ENCODE data around the gene SEPTIN2. TPM values are rescaled to one million over a fixed set of nuclear protein-coding genes. Genes with fewer than 3 reads are reported as not detected.

Gene SEPTIN2
- total and polyA plus RNA-seq, 4 donors = 218 to 394 (median 294) TPM

- Histone ChIP-seq H3K9me3 (ENCODE audit: control insufficient read depth, low read length) (no peaks in the 10 kb centered on the region), H3K4me1 (ENCODE audit: control insufficient read depth in 1 of 2, insufficient read depth in 2 of 2, low read length in 2 of 2) (no peaks in the 10 kb centered on the region), H3K36me3 (ENCODE audit: control insufficient read depth in 1 of 2, insufficient read depth in 2 of 2, low read length in 1 of 2) (peaks cover 5 to 9% of the 10 kb centered on the region in 2 donors), H3K4me3 (ENCODE audit: low read length in 2 of 2) (no peak overlapping the region), H3K27ac (ENCODE audit: low read depth in 1 of 2, low read length in 2 of 2) (no peak overlapping the region), H3K27me3 (ENCODE audit: control insufficient read depth in 1 of 2, insufficient read depth in 2 of 2, low read length in 1 of 2) (no peaks in the 10 kb centered on the region)
- intact Hi-C loops (cut with DNase I) = loop anchor here in 1 of 2 donors (5.0 kb wide), 1 partner anchor 33 kb away; the partner anchor contains the start of genes HDLBP and SEPTIN2
- DNase-seq = no peak
- WGBS, 2 donors = 79 to 80% methylated on average over 2 of the region's 2 CpGs
- ATAC-seq (ENCODE audit: low FRiP score) = no peak
Measured at GRCh38 chr2:241350530-241350877, 34.8 kb downstream of the SEPTIN2 start.

GRCh38 chr2:241350878-241351639, 35.3 kb downstream of the SEPTIN2 start:
- no peak overlapping the region for H3K4me3 ChIP-seq (ENCODE audit: low read length in 2 of 2)
- no peaks in the 10 kb centered on the region for H3K4me1 ChIP-seq (ENCODE audit: control insufficient read depth in 1 of 2, insufficient read depth in 2 of 2, low read length in 2 of 2)
- intact Hi-C loops (cut with DNase I) = loop anchor here in 1 of 2 donors (5.0 kb wide), 1 partner anchor 34 kb away; the partner anchor contains the start of genes HDLBP and SEPTIN2
- peaks cover 5 to 7% of the 10 kb centered on the region in 2 donors for H3K36me3 ChIP-seq (ENCODE audit: control insufficient read depth in 1 of 2, insufficient read depth in 2 of 2, low read length in 1 of 2)
- DNase-seq (no peak), ATAC-seq (ENCODE audit: low FRiP score) (no peak)
- H3K9me3 ChIP-seq (ENCODE audit: control insufficient read depth, low read length) = no peaks in the 10 kb centered on the region
- WGBS, 2 donors = 64 to 73% methylated on average over 9 of the region's 9 CpGs
- H3K27ac ChIP-seq (ENCODE audit: low read depth in 1 of 2, low read length in 2 of 2) = no peak overlapping the region
- no peaks in the 10 kb centered on the region for H3K27me3 ChIP-seq (ENCODE audit: control insufficient read depth in 1 of 2, insufficient read depth in 2 of 2, low read length in 1 of 2)

- intact Hi-C loops (cut with DNase I) = loop anchor here in 1 of 2 donors (5.0 kb wide), 1 partner anchor 34 kb away; the partner anchor contains the start of genes HDLBP and SEPTIN2
- H3K27me3 ChIP-seq (ENCODE audit: control insufficient read depth in 1 of 2, insufficient read depth in 2 of 2, low read length in 1 of 2) = no peaks in the 10 kb centered on the region
- H3K36me3 ChIP-seq (ENCODE audit: control insufficient read depth in 1 of 2, insufficient read depth in 2 of 2, low read length in 1 of 2) = peaks cover 2 to 6% of the 10 kb centered on the region in 2 donors
- no peak overlapping the region for H3K4me3 ChIP-seq (ENCODE audit: low read length in 2 of 2)
- H3K27ac ChIP-seq (ENCODE audit: low read depth in 1 of 2, low read length in 2 of 2) = no peak overlapping the region
- no peaks in the 10 kb centered on the region for H3K4me1 ChIP-seq (ENCODE audit: control insufficient read depth in 1 of 2, insufficient read depth in 2 of 2, low read length in 2 of 2)
- H3K9me3 ChIP-seq (ENCODE audit: control insufficient read depth, low read length) = no peaks in the 10 kb centered on the region
- no peak for ATAC-seq (ENCODE audit: low FRiP score)
- no peak for DNase-seq
- 54 to 55% methylated on average over 3 of the region's 3 CpGs for WGBS, 2 donors
Measured at GRCh38 chr2:241351640-241352031, 35.9 kb downstream of the SEPTIN2 start.

DNA sequence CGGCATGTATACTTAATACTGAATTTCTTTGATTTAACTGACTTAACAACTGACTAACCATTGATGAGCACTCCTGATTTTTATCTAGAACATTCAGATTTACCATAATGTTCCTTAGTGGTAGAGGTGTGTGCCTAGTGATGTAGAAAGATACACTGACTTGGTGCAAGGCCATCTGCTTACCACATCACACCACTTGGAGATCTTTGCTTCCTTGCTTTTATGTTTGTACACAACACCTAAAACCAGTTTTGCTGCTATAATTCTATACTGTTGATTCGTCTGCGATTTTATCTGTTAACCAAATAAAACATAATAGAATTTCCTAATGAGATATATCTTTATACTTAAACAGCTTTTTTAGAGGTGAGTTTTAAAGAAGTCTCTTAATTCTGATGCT, 36.5 kb downstream of the SEPTIN2 start:
- no peak overlapping the region for H3K4me3 ChIP-seq (ENCODE audit: low read length in 2 of 2)
- intact Hi-C loops (cut with DNase I) = loop anchor here in 1 of 2 donors (5.0 kb wide), 1 partner anchor 35 kb away; the partner anchor contains the start of genes HDLBP and SEPTIN2
- no peak overlapping the region for H3K27ac ChIP-seq (ENCODE audit: low read depth in 1 of 2, low read length in 2 of 2)
- H3K4me1 ChIP-seq (ENCODE audit: control insufficient read depth in 1 of 2, insufficient read depth in 2 of 2, low read length in 2 of 2) = no peaks in the 10 kb centered on the region
- no peaks in the 10 kb centered on the region for H3K27me3 ChIP-seq (ENCODE audit: control insufficient read depth in 1 of 2, insufficient read depth in 2 of 2, low read length in 1 of 2)
- DNase-seq = no peak
- H3K36me3 ChIP-seq (ENCODE audit: control insufficient read depth in 1 of 2, insufficient read depth in 2 of 2, low read length in 1 of 2) = peaks cover 0 to 6% of the 10 kb centered on the region in 2 donors
- ATAC-seq (ENCODE audit: low FRiP score) = no peak
- no peaks in the 10 kb centered on the region for H3K9me3 ChIP-seq (ENCODE audit: control insufficient read depth, low read length)
- WGBS, 2 donors = 83% methylated on average over 3 of the region's 3 CpGs

DNA sequence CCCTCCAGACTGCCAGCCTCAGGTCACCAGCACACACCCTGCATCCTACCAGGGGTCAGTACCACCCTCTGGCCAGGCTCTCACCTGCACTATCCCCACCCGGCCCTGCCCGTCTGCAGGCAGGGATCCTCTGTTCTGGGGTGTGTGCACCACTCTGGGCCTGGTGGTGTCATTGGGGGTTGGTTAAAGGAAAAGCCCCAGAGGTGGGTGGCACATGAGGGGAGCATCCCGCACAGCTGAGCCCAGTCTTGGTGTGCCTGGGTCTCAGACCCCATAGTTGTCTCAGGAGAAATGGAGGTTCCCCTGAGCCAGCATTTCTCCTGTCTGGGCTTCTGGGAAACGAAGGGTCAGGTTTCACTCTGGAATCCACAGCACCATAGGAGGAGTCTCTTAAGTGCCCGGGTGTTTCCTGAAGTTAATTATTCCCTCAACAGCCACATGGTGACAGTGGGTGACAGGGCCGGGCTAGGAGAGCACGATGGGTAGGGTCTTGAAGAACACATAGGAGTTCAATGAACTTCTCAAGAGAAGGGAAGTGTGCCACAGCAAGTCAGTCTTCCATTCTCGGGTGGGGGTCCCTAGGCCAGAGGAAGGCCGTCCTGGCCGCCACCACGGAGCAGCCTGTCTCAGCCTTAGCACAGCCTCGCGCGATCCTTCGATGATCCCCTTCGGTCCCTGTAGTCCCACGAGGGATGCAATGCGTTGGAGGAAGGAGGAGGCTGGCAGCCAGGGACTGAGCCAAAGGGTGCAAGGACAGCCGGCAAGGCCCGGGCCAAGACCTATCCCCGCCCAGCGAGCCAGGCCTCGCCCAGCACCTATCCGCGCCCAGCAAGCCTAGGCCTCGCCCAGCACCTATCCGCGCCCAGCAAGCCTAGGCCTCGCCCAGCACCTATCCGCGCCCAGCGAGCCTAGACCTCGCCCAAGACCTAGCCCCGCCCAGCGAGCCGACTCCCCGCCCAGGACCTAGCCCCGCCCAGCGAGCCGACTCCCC, 39.2 kb downstream of the SEPTIN2 start:
- ATAC-seq (ENCODE audit: low FRiP score) (peak; percentile 59), DNase-seq (peak; percentile 89 to 93)
- 26 to 39% methylated on average over 24 to 40 of the region's 40 CpGs for WGBS, 2 donors
- peaks cover 0 to 5% of the 10 kb centered on the region in 2 donors for H3K36me3 ChIP-seq (ENCODE audit: control insufficient read depth in 1 of 2, insufficient read depth in 2 of 2, low read length in 1 of 2)
- peak overlapping the region in 1 of 2 donors; percentile 42 for H3K27ac ChIP-seq (ENCODE audit: low read depth in 1 of 2, low read length in 2 of 2)
- intact Hi-C loops (cut with DNase I) = loop anchor here (5.0 kb wide), 2 partner anchors 37 to 38 kb away; partner anchors contain the start of genes HDLBP (in 1 of the 2) and SEPTIN2 (in 1 of the 2)
- H3K4me1 ChIP-seq (ENCODE audit: control insufficient read depth in 1 of 2, insufficient read depth in 2 of 2, low read length in 2 of 2) = peaks cover 0 to 6% of the 10 kb centered on the region in 2 donors
- no peaks in the 10 kb centered on the region for H3K9me3 ChIP-seq (ENCODE audit: control insufficient read depth, low read length)
- no peaks in the 10 kb centered on the region for H3K27me3 ChIP-seq (ENCODE audit: control insufficient read depth in 1 of 2, insufficient read depth in 2 of 2, low read length in 1 of 2)
- no peak overlapping the region for H3K4me3 ChIP-seq (ENCODE audit: low read length in 2 of 2)

GRCh38 chr2:241355983-241356870, 40.5 kb downstream of the SEPTIN2 start, which contains the start of gene FARP2:
Gene FARP2 (plus strand): TSS chr2:241356285. CDS start chr2:241373108, 16,823 bp downstream.
- H3K4me1 ChIP-seq (ENCODE audit: control insufficient read depth in 1 of 2, insufficient read depth in 2 of 2, low read length in 2 of 2) = peaks cover 0 to 6% of the 10 kb centered on the region in 2 donors
- H3K27ac ChIP-seq (ENCODE audit: low read depth in 1 of 2, low read length in 2 of 2) = peak within 1 kb of the TSS; percentile 38 to 42
- H3K27me3 ChIP-seq (ENCODE audit: control insufficient read depth in 1 of 2, insufficient read depth in 2 of 2, low read length in 1 of 2) = no peaks in the 10 kb centered on the region
- intact Hi-C loops (cut with DNase I) = loop anchor here in 1 of 2 donors (1.0 to 5.0 kb wide), 3 partner anchors 23 to 41 kb away; partner anchors contain the start of genes HDLBP and SEPTIN2
- WGBS, 2 donors = 1% methylated on average over 78 to 101 of the region's 101 CpGs
- DNase-seq (peak; percentile 100), ATAC-seq (ENCODE audit: low FRiP score) (peak; percentile 96)
- no peaks in the 10 kb centered on the region for H3K9me3 ChIP-seq (ENCODE audit: control insufficient read depth, low read length)
- peaks cover 0 to 2% of the 10 kb centered on the region in 2 donors for H3K36me3 ChIP-seq (ENCODE audit: control insufficient read depth in 1 of 2, insufficient read depth in 2 of 2, low read length in 1 of 2)
- H3K4me3 ChIP-seq (ENCODE audit: low read length in 2 of 2) = peak within 1 kb of the TSS; percentile 23 to 74

DNA sequence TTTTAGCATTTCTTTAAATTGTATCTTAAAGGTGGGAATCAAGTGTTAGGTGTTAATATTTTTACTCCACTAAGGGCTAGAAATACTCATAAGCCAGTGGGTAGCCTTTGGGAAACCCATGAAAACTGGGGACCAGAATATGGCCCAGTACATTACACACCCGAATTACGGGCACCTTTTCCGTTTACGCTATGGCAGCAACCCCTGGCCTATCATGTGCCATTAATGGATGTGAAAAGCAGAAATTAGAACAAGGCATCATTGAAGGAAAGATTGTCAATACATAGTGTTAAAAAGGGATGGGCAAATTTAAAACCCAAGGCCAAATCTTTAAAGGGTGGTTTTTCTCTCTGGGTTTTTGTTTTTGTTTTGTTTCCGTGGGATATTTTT, 41.1 kb downstream of the SEPTIN2 start:
- no peak for ATAC-seq (ENCODE audit: low FRiP score)
- WGBS, 2 donors = 4 to 8% methylated on average over 5 of the region's 5 CpGs
- intact Hi-C loops (cut with DNase I) = loop anchor here in 1 of 2 donors (1.0 to 5.0 kb wide), 3 partner anchors 22 to 42 kb away; partner anchors contain the start of genes HDLBP and SEPTIN2

More for the DNA sequence above, 41.1 kb downstream of the SEPTIN2 start:
- Histone ChIP-seq H3K9me3 (ENCODE audit: control insufficient read depth, low read length) (no peaks in the 10 kb centered on the region), H3K36me3 (ENCODE audit: control insufficient read depth in 1 of 2, insufficient read depth in 2 of 2, low read length in 1 of 2) (no peaks in the 10 kb centered on the region), H3K4me3 (ENCODE audit: low read length in 2 of 2) (peak overlapping the region; percentile 23 to 74), H3K27ac (ENCODE audit: low read depth in 1 of 2, low read length in 2 of 2) (peak overlapping the region; percentile 20 to 38), H3K27me3 (ENCODE audit: control insufficient read depth in 1 of 2, insufficient read depth in 2 of 2, low read length in 1 of 2) (no peaks in the 10 kb centered on the region), H3K4me1 (ENCODE audit: control insufficient read depth in 1 of 2, insufficient read depth in 2 of 2, low read length in 2 of 2) (peaks cover 0 to 6% of the 10 kb centered on the region in 2 donors)
- no peak for DNase-seq
